Activated CD4-positive, alpha-beta T cell treated with anti-CD3 and anti-CD28 coated beads, Interleukin-2, amount 50 U/mL, for 48 hours (primary cell): ENCODE measurements around the gene ZNF488.
"Not testable (repeated sequence)": the region's sequence is repeated elsewhere in the genome, so short reads cannot be mapped to it uniquely, and the experiment has no call there.

ENCODE experiments used
- DNase-seq, 2 experiments: peaks; one replicate each; pipeline ENCODE4 v3.0.0-alpha.2; 2020

ZNF488 gene, protein sequence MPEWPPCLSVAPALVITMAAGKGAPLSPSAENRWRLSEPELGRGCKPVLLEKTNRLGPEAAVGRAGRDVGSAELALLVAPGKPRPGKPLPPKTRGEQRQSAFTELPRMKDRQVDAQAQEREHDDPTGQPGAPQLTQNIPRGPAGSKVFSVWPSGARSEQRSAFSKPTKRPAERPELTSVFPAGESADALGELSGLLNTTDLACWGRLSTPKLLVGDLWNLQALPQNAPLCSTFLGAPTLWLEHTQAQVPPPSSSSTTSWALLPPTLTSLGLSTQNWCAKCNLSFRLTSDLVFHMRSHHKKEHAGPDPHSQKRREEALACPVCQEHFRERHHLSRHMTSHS

GRCh38 chr10:47384148-47384921 is at the start of gene ZNF488:
ZNF488 (minus strand) TSS chr10:47384293; CDS start chr10:47368829, 15,464 bp downstream.
- peak; percentile 77 to 82 for DNase-seq

- DNase-seq, result no peak
These were observed 41.8 kb upstream of the ZNF488 start for GRCh38 chr10:47425813-47426419.

DNA sequence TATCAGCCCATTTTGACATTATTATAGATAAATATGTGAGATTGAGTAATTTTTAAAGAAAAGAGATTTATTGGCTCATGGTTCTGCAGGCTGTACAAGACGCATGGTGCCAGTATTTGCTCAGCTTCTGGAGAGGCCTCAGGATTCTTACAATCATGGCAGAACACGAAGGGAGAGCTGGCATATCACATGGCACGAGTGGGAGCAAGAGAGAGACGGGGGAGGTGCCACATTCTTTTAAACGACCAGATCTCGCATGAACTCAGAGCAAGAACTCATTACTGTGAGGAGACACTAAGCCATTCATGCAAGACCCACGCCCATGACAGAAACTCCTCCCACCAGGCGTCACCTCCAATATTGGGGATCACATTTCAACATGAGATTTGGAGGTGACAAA is 40.1 kb upstream of the ZNF488 start:
- no peak for DNase-seq

DNA sequence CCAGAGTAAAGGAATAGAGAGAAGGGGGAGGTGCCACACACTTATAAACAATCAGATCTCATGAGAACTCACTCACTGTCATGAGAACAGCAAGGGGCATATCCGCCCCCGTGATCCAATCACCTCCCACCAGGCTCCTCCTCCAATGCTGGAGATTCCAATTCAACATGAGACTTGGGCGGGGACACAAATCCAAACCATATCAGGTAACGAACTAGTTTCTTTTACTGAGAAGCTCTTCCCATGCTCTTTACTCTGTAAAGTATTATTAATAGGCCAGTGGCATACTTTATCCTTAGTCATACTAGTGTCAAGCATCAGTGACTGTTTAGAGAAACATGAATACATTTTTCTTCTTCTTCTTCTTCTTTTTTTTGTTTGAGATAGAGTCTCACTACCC is 39.4 kb upstream of the ZNF488 start:
- DNase-seq, result no peak

GRCh38 chr10:47421057-47421952 is 37.2 kb upstream of the ZNF488 start:
- DNase-seq, result no peak

GRCh38 chr10:47420305-47421056 is 36.4 kb upstream of the ZNF488 start:
- no peak for DNase-seq

GRCh38 chr10:47419421-47419820 is 35.3 kb upstream of the ZNF488 start:
- no peak for DNase-seq

- no peak for DNase-seq
These were observed 34.9 kb upstream of the ZNF488 start for GRCh38 chr10:47418966-47419365.

GRCh38 chr10:47418321-47418720 is 34.2 kb upstream of the ZNF488 start:
- DNase-seq, result no peak

GRCh38 chr10:47416305-47417218 is 32.5 kb upstream of the ZNF488 start:
- not testable (repeated sequence) for DNase-seq

- DNase-seq, result no peak
These were observed 31.6 kb upstream of the ZNF488 start for GRCh38 chr10:47415520-47416304.

DNA sequence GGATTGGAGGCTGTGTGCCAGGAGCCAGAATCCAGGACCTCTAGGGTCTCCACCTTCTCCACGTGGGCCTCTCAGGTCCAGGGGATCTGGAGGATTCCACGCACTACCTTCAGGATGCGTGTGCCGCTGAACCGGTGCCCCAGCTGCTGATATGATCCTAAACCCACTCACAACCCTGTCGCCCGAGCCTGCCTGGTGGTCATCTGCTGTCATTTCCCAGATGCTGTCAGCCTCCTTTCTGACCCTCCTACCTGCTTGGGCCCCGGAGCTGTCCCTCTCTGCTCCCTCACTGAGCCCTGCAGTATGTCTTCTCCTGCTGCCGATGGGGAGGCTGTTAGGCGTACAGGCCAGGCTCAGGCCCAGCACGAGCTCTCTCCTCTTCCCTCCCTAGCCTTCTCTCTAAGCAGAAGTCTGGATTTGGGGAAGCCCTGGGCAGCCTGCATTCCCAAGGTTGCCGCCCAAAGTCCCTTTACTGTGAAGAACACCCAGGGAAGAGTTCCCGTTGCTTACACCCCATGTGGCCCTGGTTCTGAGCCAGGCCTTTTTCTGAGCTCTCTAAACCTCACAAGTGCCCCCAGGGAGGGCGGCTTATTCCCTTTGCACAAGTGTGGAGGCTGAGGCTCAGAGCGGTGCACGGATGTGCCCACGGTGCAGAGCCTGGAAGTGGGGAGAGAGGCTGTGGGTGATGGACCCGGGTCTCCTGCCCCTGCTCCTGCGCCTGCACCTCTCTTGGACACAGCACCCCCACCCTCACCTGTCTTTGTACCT is 30.8 kb upstream of the ZNF488 start:
- no peak for DNase-seq

- DNase-seq, result no peak
These were observed 30.1 kb upstream of the ZNF488 start for GRCh38 chr10:47414227-47414592.

DNA sequence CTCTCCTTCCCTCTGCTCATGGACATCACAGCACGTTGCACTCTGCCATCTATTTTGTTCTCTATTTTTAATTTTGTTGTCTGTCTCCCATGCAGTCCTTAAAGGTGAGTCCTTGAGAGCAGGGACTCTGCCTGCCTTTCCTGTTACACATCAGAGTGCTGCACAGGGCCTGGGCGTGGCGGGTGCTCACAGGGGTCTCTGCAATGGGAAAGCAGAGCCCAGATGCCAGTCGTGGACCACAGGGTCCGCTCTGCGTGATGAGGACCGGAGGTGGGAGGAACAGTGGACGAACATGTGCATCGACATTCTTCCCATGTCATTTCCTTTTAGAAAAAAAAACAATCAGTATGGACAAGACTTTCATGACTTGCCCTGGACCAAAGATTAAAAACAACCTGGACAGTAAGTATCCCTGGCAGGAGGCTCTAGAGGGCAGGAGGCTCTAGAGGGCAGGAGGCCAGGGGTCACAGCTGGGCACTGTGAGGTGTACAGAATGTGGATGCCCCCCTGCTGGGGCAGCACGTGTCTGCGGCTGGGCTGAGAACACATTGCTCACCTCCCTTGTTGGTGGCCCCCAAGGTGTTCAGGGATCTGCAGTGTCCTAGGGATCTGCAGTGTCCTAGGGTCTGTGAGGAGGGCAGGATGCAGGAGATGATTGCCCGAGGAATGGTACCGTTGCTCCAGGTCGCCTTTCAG is 29.6 kb upstream of the ZNF488 start:
- no peak for DNase-seq

GRCh38 chr10:47412869-47413268 is 28.8 kb upstream of the ZNF488 start:
- DNase-seq, result no peak

DNA sequence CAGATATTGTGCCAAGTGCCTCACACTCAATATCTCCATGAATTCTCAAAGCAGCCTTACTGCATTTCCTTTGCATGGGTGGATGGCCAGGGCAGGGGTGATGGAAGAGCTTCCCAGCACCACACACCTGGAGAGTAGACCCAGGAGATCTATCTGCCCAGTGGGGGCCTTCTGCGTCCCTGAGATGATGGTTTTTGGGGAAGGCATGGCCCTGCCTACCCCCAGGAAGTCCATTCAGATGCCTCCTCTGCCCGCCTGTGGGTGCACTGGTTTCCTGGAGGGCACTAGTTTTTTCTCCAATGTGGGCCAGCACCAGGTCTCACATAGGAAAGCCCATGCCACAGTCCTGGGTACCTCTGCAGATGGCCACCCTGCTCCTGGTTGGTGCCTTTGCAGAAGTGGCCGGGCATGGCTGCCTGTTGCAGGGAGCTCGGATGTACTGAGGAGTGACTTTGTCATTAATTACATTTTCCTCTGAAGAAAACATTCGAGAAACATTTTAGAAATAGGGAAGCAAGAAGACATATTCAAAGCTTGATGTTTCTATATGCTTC is 28.2 kb upstream of the ZNF488 start:
- no peak for DNase-seq

- DNase-seq, result no peak
These were observed 26.8 kb upstream of the ZNF488 start for GRCh38 chr10:47410862-47411261.

GRCh38 chr10:47410271-47410670 is 26.2 kb upstream of the ZNF488 start:
- DNase-seq, result no peak
